Vagina (tissue), 2 donors: ENCODE results near the gene SYT11.

Experiments used
- CTCF ChIP-seq, 3 experiments: fragments of 450-650 bp in 2 of 3; fragments of 200-600 bp in 1 of 3; sonication (generic) in 1 of 3; IDR thresholded peaks; one replicate each; pipeline ENCODE4 v1.5.1; 2017 to 2019; ENCODE audit warnings: antibody characterized with exemption in 3 of 3, mild to moderate bottlenecking in 2 of 3, moderate library complexity in 2 of 3
- POLR2A ChIP-seq, 2 donors: fragments of 450-650 bp; IDR thresholded peaks; one replicate each; pipeline ENCODE4 v1.6.1; 2017; ENCODE audit warnings: antibody characterized with exemption in 2 of 2, mild to moderate bottlenecking in 2 of 2, moderate library complexity in 2 of 2
- POLR2AphosphoS5 ChIP-seq, 2 donors: sonication (generic); formaldehyde crosslinking; IDR thresholded peaks; one replicate each; pipeline ENCODE4 v1.9.0; 2017; ENCODE audit warnings: antibody characterized with exemption in 2 of 2, mild to moderate bottlenecking in 2 of 2, low read depth in 1 of 2; ENCODE audit not compliant: insufficient read depth in 1 of 2

GRCh38 chr1:155889566-155889965 is 30.2 kb downstream of the SYT11 start:
- no peak for TF ChIP-seq CTCF (IDR thresholded peaks at IDR 0.05)
- no peak for TF ChIP-seq POLR2A (IDR thresholded peaks at IDR 0.05)
- no peak for TF ChIP-seq POLR2AphosphoS5 (IDR thresholded peaks at IDR 0.05; ENCODE audit: insufficient read depth in 1 of 2, low read depth in 1 of 2)
